A673 (cell line): ENCODE data around the gene ADD3.

ENCODE experiments used
- CTCF ChIP-seq: fragments of 300-800, 200-600 bp; sonication (generic); conservative IDR thresholded peaks from 2 replicates; pipeline ENCODE4 v1.5.1; 2017; ENCODE audit warnings: low read depth, mild to moderate bottlenecking, antibody characterized with exemption, low read length, moderate library complexity, mixed read lengths
- EZH2 ChIP-seq: fragments of 200-600 bp; sonication (generic); IDR thresholded peaks from 2 replicates; pipeline ENCODE4 v1.6.1; 2017; ENCODE audit warnings: borderline replicate concordance, low read depth, mild to moderate bottlenecking, mixed read lengths, antibody characterized with exemption, low read length; ENCODE audit not compliant: poor library complexity, severe bottlenecking

GRCh38 chr10:110158051-110159005, 150.5 kb downstream of the ADD3 start:
- TF ChIP-seq CTCF: no peak
- TF ChIP-seq EZH2: no peak
